GM12875 (cell line): ENCODE data around the gene HIPK2.
"Not testable (repeated sequence)": the region's sequence is repeated elsewhere in the genome, so short reads cannot be mapped to it uniquely, and the experiment has no call there.

Source experiments
- H3K4me3 ChIP-seq: one replicate; pipeline ENCODE4 v1.5.1; 2011; ENCODE audit warnings: low read depth, low read length, control low read depth
- CTCF ChIP-seq: IDR thresholded peaks from 2 replicates; pipeline ENCODE4 v1.5.1; 2011; ENCODE audit warnings: low read depth, mild to moderate bottlenecking, control low read depth, inconsistent platforms, low read length, moderate library complexity, borderline replicate concordance; ENCODE audit not compliant: insufficient read depth

HIPK2 gene

GRCh38 chr7:139614886-139615285 lies 162.9 kb downstream of the HIPK2 start:
- no peak for TF ChIP-seq CTCF
- H3K4me3 ChIP-seq: no peak overlapping the region

GRCh38 chr7:139613971-139614411 lies 163.8 kb downstream of the HIPK2 start:
- TF ChIP-seq CTCF: no peak
- H3K4me3 ChIP-seq: no peak overlapping the region

- H3K4me3 ChIP-seq: not testable (repeated sequence)
Measured at GRCh38 chr7:139611556-139611955, 166.2 kb downstream of the HIPK2 start.

DNA sequence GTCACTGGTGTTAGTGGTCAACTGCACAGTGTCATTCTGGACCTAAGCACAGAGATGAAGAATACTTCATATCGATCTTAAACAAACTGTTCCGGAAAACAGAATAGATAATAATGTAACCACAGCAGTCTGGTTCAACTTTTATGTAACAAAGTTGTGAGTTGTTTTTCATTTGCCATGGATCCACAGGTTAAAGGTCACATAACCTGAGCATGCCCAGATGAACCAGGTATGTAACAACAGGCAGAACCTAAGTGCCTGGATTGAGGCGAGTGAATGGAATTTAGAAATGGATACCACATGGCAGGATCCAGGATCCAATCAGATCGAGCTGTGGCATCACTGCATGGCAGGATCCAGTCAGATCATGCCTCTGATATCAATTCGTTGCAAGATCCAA lies 167.2 kb downstream of the HIPK2 start:
- H3K4me3 ChIP-seq: no peak overlapping the region
- TF ChIP-seq CTCF: no peak

GRCh38 chr7:139603896-139604295 lies 173.9 kb downstream of the HIPK2 start:
- H3K4me3 ChIP-seq: no peak overlapping the region
- TF ChIP-seq CTCF: no peak

DNA sequence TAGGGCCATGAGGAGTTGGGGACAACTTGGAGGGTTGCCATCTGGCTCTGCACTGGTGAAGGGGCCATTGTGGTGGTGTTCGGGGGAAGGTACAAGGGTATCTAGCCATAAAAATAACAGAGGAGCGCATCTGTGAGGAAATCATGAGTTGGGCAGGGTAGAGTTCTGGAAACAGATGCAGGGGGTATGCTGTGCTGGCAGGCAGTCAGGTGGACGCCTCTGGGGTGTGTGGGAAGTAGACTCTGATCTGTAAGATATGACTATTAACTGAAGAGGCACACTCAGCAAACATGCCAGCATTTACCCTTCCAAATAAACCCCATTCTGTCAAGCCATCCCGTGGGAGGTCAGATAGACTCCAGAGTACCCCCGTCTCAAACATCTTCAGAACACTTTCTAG lies 174.5 kb downstream of the HIPK2 start:
- no peak for TF ChIP-seq CTCF

DNA sequence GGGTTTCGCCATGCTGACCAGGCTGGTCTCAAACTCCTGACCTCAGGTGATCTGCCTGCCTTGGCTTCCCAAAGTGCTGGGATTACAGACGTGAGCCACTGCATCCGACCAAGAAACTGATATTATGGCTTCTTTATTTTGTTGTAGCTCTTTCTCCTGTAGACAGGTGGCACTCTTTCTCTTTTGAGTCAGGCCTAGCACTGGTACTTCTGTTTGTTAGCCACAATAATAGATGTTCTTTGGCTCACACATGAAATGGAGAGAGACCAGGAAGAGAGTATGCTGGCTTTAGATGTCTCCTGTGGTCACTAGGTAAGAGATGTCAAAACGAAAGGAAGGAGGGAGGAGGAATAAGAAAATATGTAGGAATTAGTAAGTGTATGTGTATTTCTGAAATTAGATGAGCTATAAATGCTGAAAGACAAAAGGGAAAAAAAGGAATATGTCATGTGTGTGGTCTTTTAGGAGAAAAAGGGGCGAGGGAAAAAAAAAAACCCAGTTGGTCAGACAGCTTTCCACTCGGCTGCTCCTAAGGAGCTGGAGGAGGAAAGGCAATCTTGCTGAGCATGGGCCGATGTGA lies 175.6 kb downstream of the HIPK2 start:
- H3K4me3 ChIP-seq: no peak overlapping the region
- peak; percentile 41; the same call in 1 of the 2 replicates for TF ChIP-seq CTCF

More for the DNA sequence above, 174.5 kb downstream of the HIPK2 start:
- H3K4me3 ChIP-seq: no peak overlapping the region

DNA sequence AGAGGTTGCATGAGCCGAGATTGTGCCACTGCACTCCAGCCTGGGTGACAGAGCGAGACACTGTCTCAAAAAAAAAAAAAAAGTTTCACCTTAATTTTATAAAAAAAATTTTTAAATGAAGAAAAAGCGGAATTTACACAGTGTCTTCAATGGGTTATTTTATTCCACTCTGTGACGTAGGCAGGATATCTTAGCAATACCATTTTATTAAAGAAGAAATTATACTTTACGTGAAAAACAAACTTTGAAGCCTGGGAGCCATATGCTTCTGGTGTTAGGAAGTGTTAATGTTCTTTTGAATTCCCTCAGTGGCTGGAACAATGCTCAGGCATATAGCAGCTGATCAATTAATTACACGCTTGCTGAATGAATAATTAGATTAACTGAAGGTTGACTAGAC lies 176.6 kb downstream of the HIPK2 start:
- no peak overlapping the region for H3K4me3 ChIP-seq
- no peak for TF ChIP-seq CTCF
